Hindlimb muscle (tissue), 1 donor: Measurements from ENCODE around the gene GNB5. TPM values are rescaled to one million over a fixed set of nuclear protein-coding genes. Genes with fewer than 3 reads are reported as not detected.
"Not testable (repeated sequence)": the region's sequence is repeated elsewhere in the genome, so short reads cannot be mapped to it uniquely, and the experiment has no call there.

ENCODE experiments used
- DNase-seq: peaks from one replicate; pipeline ENCODE4 v3.0.0-alpha.2; 2013
- polyA plus RNA-seq: library from polyadenylated mRNA; unstranded; fragments of 120-200 nt; gene quantifications from one replicate; pipeline ENCODE4 v1.2.1, GENCODE V29; 2013; ENCODE audit not compliant: insufficient read length

The GNB5 gene
- polyA plus RNA-seq, 1 donor: 8.0 TPM

DNA sequence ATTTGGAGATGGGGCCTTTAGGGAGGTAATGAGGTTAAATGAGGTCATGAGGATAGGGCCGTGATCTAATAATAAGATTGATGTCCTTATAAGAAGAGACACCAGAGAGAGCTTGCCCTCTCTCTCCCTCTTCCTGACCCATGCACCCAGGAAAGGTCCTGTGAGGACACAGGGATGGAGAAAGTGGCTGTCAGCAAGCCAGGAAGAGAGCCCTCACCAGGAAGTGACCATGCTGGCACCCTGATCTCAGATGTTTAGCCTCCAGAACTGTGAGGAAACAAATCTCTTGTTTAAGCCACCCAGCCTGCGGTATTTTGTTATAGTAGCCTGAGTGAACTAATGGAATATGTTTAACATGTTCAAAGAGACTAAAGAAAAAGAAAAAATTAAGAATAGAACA lies 15.3 kb upstream of the GNB5 start:
- no peak for DNase-seq

DNA sequence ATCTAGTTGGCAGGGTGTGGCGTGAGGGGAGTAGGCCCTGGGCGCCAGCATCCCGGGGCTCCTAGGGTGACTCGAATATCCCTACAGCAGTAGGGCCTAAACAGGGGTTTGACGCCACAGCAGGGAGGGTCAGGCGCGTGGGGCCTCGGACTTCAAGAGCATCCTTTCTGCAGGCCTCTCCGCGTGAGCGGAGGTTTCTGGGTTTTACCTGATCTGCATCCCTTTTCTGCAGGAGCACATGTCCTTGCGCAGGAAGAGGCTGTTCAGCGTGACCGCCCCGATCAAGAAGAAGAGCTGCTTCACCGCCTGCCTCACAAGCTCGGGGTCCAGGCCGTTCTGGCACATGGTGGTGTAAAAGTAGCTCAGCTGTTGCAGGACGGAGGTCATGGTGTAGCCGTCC lies 13.5 kb upstream of the GNB5 start:
- DNase-seq: no peak

DNA sequence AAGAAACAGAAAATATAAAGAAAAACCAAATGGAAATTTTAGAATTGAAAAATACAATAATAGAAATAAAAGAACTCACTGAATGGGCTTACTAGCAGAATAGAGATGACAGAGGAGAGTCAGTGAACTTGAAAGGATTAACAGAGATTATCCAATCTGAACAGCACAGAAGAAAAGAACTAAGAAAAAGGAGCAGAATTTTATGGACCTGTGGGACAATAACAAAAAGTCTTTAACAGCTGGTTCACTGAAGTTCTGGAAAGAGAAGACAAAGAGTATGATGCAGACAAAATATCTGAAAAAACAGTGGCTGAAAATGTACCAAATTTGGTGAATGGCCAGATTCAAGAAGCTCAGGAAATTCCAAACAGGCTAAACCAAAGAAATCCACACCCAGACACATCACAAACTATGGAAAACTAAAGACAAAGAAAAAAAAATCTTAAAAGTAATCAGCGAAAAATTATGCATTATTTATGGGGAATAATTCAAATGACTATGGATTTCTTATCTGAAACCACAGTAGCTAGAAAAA lies 9.7 kb upstream of the GNB5 start:
- no peak for DNase-seq

DNA sequence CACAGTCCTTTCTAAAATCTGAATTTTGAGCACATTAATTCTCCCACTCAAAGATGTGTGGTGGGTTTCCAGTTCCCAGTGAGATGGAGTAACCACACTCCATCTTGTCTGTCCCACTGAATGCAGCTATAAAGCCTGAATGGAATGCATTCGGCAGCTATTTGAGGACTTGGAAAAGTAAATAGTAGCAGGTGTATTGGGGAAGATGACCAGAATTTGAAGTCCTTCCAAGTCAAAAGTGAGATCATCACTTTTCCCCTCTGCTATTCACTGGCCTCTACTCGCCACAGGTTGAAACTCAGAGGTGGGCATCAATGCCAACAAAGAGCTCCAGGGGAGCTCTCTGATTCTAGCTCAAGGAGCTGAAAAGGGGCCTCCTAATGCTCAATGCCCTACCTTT lies 8.1 kb upstream of the GNB5 start:
- no peak for DNase-seq

DNA sequence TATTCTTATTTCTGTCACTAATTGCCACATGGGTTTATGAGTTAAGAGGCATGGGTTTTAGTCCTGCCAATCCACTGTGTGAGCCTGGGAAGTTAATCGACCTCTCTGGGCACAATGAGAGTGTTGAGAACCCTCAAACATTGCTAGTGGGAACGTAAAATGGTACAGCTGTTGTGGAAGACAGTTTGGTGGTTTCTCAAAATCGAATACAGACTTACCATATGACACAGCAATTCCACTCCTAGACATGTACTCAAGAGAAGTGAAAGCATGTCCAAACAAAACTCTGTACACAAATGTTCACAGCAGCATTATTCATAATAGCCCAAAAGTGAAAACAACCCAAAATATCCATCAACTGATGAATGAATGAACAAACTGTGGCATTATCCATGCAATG lies 5.7 kb upstream of the GNB5 start:
- DNase-seq: no peak

DNA sequence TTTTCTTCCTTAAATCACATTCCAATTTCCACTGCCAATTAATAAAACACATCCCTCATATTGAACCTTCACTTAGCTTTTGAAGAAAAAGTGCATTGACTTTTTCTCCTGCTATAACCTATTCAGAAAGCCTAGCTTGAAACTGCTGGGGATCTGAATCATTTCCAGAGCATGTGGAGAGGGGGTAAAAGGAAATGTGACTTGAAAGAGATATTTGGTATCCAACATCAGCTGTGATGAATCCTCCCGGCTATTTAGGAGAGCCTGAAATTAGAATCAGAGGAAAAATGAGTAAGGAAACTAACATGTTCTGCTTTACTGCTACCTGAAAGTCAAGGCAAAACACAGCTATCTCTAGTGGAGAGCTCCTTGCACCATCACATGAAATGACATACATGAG lies 2.6 kb upstream of the GNB5 start:
- no peak for DNase-seq

DNA sequence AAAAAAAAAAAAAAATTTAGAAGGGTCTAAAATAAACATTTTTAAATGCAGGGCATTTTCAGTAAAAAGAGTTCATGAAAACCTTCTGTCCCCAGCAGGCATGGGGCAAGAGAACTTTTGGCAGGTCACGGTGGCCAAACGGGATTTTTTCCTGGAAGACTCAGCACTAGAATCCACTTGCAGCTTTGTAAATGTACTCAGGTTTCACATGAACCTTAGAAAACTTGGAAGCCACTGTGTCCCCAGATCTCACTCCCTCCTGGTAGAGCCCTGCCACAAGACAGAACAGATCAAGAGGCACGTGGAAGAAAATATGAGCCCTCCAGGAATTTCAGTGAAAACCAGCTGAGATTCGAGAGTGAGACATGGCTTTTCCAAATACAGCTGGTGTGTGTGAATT lies 2.1 kb upstream of the GNB5 start:
- no peak for DNase-seq

DNA sequence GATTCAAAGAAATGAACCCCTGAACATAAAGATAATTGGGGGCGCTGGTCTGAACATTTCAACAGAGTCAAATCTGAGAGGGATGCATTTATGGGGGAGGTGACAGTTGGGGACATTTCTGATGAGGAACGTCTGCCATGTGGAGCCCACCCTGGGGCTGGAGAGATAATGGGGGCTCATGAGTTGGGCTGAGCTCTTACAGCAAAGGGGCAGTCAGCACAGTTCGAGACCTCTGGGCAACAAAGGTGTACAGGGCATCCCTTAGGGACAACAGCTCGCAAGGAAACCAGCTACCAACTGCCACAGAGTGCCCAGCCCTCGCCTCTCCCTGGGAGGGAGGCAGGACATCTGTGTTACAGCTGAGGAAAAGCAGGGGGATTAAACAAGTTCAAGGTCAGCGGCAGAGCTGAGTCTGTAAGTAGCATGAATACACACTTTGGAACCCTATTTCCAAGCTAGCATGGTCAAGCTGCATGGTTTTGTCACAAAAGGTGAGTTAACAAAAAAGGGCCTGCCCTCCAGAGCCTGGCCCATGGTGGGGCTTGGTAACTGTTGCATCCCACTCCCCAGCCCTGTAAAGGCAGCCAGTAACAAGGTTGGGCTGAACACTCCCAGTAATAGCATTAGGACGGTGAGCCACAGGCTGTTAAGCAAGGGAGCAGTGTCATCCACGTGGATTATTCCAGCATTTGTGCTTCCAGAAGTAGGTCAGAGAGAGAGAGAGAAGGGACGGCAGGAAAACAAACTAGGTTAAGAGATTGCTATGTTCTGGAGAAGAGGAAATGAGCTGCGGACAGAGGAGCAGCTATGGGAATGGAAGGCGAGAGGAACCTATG lies 4.3 kb downstream of the GNB5 start:
- DNase-seq: no peak

DNA sequence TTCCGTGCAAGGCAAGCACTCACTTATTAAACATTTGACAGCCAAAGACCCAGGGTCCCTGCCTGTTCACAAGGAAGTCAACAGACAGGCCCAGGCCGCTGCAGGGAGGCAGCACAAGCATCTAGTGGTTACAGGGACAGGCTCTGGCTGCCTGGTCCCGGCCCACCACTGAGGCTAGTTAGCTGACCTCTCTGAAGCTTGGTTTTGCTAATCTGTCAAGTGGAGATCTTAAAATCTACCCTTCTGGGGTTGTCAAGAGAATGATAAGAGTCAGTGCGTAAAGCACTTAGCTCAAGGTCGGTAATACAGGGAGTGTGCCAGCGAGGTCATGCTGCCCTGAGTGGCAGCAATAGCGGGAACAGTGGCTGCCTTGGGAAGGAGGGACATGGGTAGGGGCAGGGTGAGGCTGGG lies 6.0 kb downstream of the GNB5 start:
- DNase-seq: no peak

DNA sequence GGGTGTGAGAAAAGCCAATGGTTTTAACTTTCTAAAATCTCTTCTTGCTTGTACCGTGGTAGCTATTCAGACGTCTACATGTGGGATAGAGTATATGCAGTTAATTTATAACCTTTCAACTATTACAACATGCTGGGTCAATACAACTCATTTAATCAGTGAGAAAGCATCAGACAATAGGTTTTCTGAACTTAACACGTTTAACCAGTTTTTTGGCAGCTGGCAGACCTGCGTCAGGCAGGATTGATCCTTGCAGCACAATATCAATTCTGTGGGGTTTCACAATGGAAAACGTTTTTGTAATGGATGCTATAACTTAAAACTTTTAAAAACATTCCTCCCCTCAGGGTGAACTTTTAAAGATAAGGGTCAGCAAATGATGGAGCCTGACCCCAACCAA lies 6.5 kb downstream of the GNB5 start:
- DNase-seq: no peak

DNA sequence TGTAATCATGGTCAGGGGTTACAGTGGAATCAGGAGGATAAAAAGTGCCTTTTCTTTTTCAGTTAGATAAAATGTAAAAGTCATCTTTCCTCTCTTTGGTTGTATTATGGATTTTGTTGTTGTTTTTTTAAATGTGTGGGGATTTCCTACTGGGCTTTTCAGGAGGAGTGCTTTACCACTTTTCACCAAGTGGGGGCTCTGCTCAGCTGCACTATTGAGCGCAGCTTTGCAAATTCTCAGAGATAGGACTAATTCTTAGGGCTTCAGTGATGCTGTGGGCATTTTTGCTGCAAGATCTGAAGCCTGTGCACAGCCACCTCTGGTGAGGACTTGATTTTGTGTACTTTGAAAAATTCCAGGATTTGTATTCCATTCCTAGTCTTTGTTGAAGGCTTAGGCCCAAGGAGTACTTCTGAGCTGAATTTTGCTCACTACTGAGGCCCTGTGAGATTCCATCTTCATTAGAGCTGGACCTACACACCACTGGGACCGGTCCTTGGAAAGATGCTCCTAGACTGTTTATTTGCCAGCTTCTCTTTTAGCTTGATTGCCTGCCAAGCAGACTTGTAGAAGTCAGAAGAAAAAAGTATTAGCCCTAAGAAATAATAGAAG lies 7.5 kb downstream of the GNB5 start:
- no peak for DNase-seq

DNA sequence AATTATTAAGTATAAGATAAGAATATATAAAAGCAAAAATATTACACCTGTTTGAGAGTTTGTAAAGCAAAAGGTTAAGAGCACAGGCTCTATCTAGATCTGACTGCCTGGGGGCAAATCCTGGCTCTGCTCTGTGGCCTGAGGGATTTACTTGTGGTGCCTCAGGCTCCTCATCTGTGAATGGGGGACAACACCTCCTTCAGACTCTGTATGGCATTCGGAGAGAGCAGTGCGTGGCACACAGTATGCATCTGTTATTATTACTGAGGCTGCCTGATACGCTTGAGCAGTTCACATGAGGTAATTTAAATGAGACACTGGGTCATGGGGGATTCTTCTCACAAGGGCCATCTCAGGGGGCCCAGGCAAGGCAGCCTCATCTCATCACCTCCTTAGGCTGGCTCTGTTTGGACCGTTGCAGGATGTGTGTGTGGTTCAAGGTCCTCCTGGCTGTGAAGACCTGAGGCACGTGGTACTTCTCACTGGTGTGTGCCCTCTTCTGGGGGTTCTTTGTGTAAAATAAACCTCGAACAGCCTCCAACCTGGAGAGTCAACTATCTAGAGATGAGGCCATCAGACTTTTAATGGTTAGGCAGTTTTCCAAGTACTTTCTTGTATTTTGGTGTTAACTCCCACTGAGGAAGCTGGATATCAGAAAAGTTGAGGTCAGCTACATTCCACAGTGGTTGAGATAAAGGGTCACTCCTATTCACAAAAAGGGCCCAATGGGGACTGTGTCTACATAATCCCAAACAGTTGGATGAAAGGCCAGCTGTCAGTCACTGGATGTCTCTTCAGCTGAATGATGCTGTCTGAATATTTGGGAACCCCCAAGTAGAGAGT lies 9.0 kb downstream of the GNB5 start:
- DNase-seq: no peak

DNA sequence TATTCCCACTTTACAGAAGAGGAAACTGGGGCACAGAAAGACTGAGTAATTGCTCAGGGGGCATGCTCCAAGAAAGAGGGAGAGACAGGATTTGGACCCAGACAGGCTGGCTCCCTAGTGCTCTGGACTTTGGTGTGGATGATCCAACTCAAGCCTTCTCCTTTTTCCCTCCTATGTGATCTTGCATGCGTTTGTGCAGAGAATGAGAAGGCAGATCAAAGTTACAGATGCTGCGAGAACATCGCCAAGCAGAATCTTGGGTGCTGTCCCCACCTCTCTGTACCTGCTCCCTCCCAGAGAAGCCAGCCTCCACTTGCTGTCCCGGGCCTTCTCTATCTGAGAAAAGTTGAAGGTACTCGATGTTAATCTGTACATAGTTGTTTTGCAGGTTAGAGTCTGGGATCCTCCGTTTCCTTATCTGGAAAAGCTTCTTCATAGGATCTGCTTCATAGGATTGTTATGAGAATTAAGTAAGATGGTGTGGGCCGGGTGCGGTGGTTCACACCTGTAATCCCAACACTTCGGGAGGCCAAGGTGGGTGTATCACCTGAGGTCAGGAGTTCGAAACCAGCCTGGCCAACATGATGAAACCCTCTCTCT lies 10.2 kb downstream of the GNB5 start:
- no peak for DNase-seq

DNA sequence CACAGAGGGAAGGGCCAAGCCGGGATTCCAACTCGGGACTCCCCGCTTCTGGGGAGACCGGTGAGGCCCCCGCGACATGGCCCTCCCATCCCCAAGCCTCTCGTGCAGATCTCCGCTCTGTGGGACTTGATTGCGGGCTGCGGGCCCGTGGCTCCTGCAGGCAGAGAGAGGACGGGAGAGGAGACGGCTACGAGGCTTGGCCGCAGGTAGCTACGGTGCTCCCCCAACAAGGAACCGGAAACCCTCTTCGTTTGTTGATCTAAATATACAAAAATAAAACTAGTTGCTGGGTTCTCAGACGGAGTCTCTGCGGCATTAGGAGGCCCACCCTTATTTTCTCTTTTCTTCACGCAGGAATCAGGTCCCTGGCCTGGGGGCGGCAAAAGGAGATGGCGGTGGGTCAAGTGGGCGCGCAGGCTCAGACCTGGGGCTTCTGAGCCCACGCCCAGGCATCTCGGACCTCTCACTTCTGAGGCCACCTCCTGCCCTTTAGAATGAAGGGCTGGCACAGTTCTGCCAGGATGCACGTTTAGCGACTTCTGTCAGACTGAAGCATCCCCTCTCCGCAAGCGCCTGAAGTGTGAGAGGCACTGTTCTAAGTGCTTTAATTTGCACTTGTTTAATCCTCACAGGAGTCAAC lies 10.9 kb downstream of the GNB5 start:
- no peak for DNase-seq

DNA sequence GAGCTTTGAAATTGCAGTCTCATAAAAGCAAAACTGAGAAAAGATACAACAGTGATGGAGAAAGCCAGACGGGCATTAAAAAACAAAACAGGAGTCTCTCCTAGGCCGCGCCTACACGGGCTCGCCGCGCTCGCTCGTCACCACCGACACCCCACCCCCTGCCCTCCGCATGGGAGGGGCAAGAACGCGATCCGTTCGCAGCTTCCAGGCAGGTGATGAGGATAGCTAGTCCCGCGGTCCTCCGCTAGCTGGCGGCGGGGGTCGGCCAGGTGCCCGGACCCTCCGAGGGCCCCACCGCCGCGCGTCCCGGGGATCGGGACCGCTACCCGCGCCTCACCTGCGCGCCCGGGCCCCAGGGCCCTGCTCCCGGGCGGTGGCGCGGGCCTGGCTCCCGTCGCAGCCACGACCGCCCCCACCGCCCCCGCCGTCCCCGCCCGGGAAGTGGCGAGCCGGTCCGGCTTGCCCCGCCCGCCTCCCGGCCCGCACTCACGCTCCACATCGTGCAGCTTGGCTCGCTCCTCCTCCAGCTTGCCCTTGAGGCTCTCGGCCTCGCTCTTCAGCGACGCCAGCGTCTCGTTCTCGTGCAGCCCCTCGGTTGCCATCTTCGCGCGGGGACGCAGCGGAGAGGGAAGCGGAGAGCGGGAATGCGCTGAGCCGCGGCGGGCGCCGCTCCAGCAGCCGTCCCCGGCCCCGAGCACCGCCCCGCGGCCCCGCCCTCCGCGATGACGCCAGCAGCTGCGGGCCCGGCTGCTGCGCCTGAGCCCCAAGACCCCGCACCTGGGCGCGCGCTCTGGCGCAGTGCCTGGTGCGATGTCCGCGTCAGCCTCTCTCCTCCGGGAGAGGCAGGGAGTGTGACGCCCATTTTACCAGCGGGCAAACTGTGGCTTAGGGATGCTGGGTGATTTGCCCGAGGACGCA lies 11.7 kb downstream of the GNB5 start:
- DNase-seq: peak; percentile 88

DNA sequence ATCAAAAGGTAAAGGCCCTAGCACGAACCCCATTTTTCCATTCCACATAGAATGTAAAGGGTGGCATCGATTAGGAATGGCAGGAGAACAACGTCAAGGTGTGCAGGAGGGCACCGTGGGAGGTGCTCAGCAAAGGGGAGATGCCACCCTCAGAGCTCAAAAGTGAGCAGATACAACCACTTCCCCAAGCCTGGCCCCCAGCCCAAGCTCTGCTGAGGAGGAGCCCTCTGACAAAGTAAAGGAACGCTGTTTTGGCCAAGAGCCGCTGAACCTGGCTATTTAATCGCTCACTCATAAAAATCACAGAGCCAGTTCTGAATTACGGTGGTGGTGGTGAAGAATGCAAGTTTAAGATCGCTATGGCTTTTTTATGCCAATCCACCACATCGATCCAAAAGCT lies 12.4 kb downstream of the GNB5 start:
- DNase-seq: no peak

DNA sequence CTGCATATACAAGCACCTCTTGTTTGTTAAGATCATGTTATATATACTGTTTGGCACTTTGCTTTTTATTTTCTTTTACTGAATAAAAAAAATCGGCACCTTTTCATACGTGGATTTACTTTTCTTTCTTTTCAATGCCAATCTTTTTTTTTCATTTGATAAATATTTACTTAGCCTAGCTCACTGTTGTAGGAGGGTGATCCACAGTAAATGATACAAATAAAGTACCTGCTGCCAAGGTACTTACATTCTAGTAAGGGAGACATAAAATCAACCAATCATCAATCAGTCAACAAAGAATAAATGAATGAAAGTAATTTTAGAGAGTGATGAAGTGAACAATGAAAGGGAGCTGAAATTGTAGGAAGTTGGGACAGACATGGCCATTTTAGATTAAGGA lies 18.3 kb downstream of the GNB5 start:
- DNase-seq: no peak

DNA sequence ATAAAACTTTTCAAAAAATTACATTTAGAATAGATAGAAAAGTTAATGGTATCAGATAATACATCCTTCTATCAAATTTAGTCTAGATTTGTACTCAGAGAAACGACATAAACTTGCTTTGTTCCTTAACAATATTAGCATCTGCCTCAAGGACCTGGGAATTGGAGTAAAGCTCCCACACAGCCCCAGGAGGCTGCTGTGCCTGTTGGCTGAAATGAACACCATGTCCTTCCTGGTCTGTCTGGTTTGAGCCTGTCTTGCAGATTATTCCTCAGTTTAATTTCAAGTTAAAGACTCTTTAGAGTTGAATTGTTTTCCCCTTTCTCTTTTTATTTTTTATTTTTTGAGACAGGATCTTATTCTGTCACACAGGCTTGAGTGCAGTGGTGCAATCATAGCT lies 19.4 kb downstream of the GNB5 start:
- no peak for DNase-seq

DNA sequence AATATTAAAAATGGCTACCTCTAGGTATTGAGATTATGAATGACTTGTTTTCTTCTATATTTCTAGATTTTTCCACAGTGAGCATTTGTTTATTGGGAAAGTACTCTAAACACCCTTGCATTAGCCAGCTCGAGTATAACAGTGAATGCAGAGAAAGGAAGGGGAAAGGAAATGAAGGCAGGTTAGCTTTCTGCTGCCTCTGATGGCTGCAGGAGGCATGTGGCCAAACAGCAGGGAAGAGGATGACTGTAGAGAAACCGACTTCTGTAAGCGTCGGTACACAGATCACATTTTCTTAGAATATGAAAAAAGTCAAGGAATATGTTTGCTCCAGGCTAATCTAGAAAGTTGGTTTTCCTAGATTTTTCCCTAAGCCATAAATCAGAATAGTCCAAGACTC lies 19.8 kb downstream of the GNB5 start:
- DNase-seq: no peak

DNA sequence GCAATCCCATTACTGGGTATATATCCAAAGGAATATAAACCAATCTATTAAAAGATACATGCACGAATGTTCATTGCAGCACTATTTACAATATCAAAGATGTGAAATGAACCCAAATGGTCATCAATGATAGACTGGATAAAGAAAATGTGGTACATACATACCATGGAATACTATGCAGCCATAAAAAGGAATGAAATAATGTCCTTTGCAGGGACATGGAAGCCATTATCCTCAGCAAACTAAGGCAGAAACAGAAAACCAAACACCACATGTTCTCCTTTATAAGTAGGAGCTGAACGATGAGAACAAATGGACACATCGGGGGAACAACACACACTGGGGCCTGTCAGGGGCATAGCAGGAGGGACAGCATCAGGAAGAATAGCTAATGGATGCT lies 21.0 kb downstream of the GNB5 start:
- DNase-seq: not testable (repeated sequence)

DNA sequence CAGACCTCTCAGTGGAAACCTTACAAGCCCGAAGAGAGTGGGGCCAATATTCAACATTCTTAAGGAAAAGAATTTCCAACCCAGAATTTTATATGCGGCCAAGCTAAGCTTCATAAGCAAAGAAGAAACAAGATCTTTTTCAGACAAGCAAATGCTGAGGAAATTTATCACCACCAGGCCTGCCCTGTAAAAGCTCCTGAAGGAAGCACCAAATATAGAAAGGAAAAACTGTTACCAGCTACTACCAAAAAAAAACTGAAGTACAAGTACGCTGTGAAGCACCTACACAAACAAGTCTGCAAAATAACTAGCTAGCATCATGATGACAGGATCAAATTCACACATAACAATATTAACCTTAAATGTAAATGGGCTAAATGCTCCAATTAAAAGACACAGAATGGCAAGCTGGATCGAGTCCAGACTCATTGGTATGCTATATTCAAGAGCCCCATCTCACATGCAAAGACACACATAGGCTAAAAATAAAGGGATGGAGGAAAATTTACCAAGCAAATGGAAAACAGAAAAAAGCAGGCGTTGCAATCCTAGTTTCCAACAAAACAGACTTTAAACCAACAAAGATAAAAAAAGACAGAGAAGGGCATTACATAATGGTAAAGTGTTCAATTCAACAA lies 25.6 kb downstream of the GNB5 start:
- DNase-seq: not testable (repeated sequence)
